ENCODE data around the gene TOB1.

Gene TOB1

DNA sequence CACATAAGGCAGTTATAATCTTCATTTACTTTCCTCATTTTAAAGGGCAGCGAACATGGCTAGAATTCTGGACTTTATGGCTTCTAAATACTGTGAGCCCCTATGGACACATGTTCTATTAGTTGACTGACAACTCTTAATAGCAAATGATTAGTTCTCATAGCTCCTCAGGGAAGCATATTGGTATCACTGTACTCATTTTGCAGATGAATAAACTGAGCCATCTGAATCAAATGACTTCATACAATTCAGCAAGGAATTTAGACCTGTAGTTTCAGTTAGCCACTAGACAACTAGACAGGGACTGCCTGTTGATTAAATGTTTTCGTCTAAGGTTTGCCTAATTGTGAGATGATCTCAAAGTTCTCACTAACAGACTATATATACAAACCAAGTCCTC, 9.7 kb downstream of the TOB1 start:
- H3K27ac ChIP-seq (ENCODE audit: low read length): no peak overlapping the region
- peaks cover 4% of the 10 kb centered on the region for H3K27me3 ChIP-seq (ENCODE audit: insufficient read depth, low read length, poor library complexity)
- H3K4me1 ChIP-seq (ENCODE audit: insufficient read depth, low read length): peaks cover 12% of the 10 kb centered on the region
- H4K20me1 ChIP-seq (ENCODE audit: insufficient read depth, low read length): no peaks in the 10 kb centered on the region
- no peak overlapping the region for H3K9ac ChIP-seq (ENCODE audit: low read depth, low read length)
- no peaks in the 10 kb centered on the region for H3K36me3 ChIP-seq (ENCODE audit: insufficient read depth, low read length)
- ATAC-seq (ENCODE audit: insufficient read depth, low read depth) (no peak), DNase-seq (no peak)
- no peaks in the 10 kb centered on the region for H3K9me3 ChIP-seq (ENCODE audit: insufficient read depth, low read length, severe bottlenecking)
- H2AFZ ChIP-seq (ENCODE audit: low read depth, low read length): no peak overlapping the region
- H3K79me2 ChIP-seq (ENCODE audit: insufficient read depth, low read length): no peaks in the 10 kb centered on the region
- TF ChIP-seq EZH2 (IDR thresholded peaks at IDR 0.05; ENCODE audit: borderline replicate concordance, low read depth, low read length, severe bottlenecking): no peak
- TF ChIP-seq, protein P1, sequence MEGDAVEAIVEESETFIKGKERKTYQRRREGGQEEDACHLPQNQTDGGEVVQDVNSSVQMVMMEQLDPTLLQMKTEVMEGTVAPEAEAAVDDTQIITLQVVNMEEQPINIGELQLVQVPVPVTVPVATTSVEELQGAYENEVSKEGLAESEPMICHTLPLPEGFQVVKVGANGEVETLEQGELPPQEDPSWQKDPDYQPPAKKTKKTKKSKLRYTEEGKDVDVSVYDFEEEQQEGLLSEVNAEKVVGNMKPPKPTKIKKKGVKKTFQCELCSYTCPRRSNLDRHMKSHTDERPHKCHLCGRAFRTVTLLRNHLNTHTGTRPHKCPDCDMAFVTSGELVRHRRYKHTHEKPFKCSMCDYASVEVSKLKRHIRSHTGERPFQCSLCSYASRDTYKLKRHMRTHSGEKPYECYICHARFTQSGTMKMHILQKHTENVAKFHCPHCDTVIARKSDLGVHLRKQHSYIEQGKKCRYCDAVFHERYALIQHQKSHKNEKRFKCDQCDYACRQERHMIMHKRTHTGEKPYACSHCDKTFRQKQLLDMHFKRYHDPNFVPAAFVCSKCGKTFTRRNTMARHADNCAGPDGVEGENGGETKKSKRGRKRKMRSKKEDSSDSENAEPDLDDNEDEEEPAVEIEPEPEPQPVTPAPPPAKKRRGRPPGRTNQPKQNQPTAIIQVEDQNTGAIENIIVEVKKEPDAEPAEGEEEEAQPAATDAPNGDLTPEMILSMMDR (IDR thresholded peaks at IDR 0.05; ENCODE audit: borderline replicate concordance, extremely low read depth, low read length, poor library complexity, severe bottlenecking): no peak
- H3K4me2 ChIP-seq (ENCODE audit: insufficient read depth, low read length): no peak overlapping the region
- H3K4me3 ChIP-seq (ENCODE audit: low read depth in 1 of 2, low read length in 2 of 2): no peak overlapping the region

DNA sequence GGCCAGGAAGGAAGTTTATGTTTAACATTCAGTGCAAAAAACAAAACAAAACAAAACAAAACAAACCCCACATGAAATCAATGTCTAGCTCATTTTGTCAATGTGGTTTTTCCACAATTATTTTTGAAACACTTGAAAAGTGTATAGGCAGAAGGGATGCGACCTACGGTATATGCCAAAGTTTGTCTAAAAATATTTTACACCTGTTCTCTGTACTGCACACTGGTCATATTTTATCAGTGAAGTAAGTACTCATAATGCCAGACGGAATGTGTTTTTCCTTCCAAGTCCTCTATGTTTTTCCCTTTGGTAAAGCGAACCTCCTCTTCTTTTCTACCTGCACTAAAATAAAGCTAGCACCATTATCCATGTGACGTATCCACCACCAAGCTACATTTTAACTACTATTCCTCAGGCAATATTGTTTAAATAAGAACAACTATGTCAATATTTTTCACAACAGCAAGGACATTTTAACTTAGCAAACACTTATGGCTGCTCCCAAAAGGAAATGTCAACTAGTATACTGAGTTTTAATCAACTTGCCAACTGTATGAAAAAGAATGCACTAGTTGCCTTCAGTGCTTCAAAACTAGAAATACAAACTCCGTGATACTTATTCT, 10.3 kb downstream of the TOB1 start:
- H3K9ac ChIP-seq (ENCODE audit: low read depth, low read length): no peak overlapping the region
- ATAC-seq (ENCODE audit: insufficient read depth, low read depth) (no peak), DNase-seq (no peak)
- H3K4me1 ChIP-seq (ENCODE audit: insufficient read depth, low read length): peaks cover 12% of the 10 kb centered on the region
- TF ChIP-seq EZH2 (IDR thresholded peaks at IDR 0.05; ENCODE audit: borderline replicate concordance, low read depth, low read length, severe bottlenecking): no peak
- TF ChIP-seq, protein P1 (IDR thresholded peaks at IDR 0.05; ENCODE audit: borderline replicate concordance, extremely low read depth, low read length, poor library complexity, severe bottlenecking): no peak
- no peak overlapping the region for H3K4me2 ChIP-seq (ENCODE audit: insufficient read depth, low read length)
- H3K27me3 ChIP-seq (ENCODE audit: insufficient read depth, low read length, poor library complexity): peaks cover 4% of the 10 kb centered on the region
- H2AFZ ChIP-seq (ENCODE audit: low read depth, low read length): no peak overlapping the region
- no peak overlapping the region for H3K27ac ChIP-seq (ENCODE audit: low read length)
- no peaks in the 10 kb centered on the region for H3K79me2 ChIP-seq (ENCODE audit: insufficient read depth, low read length)
- H4K20me1 ChIP-seq (ENCODE audit: insufficient read depth, low read length): no peaks in the 10 kb centered on the region
- H3K9me3 ChIP-seq (ENCODE audit: insufficient read depth, low read length, severe bottlenecking): no peaks in the 10 kb centered on the region
- no peak overlapping the region for H3K4me3 ChIP-seq (ENCODE audit: low read depth in 1 of 2, low read length in 2 of 2)
- H3K36me3 ChIP-seq (ENCODE audit: insufficient read depth, low read length): no peaks in the 10 kb centered on the region

GRCh38 chr17:50853781-50854180, 12.4 kb downstream of the TOB1 start:
- Histone ChIP-seq H3K9me3 (ENCODE audit: insufficient read depth, low read length, severe bottlenecking) (no peaks in the 10 kb centered on the region), H3K9ac (ENCODE audit: low read depth, low read length) (no peak overlapping the region), H3K4me1 (ENCODE audit: insufficient read depth, low read length) (peaks cover 12% of the 10 kb centered on the region), H3K36me3 (ENCODE audit: insufficient read depth, low read length) (no peaks in the 10 kb centered on the region), H3K4me2 (ENCODE audit: insufficient read depth, low read length) (no peak overlapping the region), H3K27me3 (ENCODE audit: insufficient read depth, low read length, poor library complexity) (peaks cover 4% of the 10 kb centered on the region), H3K4me3 (ENCODE audit: low read depth in 1 of 2, low read length in 2 of 2) (no peak overlapping the region), H3K79me2 (ENCODE audit: insufficient read depth, low read length) (no peaks in the 10 kb centered on the region), H3K27ac (ENCODE audit: low read length) (no peak overlapping the region), H2AFZ (ENCODE audit: low read depth, low read length) (no peak overlapping the region), H4K20me1 (ENCODE audit: insufficient read depth, low read length) (no peaks in the 10 kb centered on the region)
- no peak for DNase-seq
- ATAC-seq (ENCODE audit: insufficient read depth, low read depth): no peak
- TF ChIP-seq EZH2 (IDR thresholded peaks at IDR 0.05; ENCODE audit: borderline replicate concordance, low read depth, low read length, severe bottlenecking): no peak
- TF ChIP-seq, protein P1 (IDR thresholded peaks at IDR 0.05; ENCODE audit: borderline replicate concordance, extremely low read depth, low read length, poor library complexity, severe bottlenecking): no peak
